HG03457 (cell line): ENCODE results near the gene CNTNAP2.

Source experiments
- ATAC-seq: cut with Tn5 transposase; IDR thresholded peaks from one replicate; pipeline ENCODE4 v1.9.1; 2021; ENCODE audit warnings: moderate number of reproducible peaks; ENCODE audit not compliant: unreplicated experiment

CNTNAP2 gene

DNA sequence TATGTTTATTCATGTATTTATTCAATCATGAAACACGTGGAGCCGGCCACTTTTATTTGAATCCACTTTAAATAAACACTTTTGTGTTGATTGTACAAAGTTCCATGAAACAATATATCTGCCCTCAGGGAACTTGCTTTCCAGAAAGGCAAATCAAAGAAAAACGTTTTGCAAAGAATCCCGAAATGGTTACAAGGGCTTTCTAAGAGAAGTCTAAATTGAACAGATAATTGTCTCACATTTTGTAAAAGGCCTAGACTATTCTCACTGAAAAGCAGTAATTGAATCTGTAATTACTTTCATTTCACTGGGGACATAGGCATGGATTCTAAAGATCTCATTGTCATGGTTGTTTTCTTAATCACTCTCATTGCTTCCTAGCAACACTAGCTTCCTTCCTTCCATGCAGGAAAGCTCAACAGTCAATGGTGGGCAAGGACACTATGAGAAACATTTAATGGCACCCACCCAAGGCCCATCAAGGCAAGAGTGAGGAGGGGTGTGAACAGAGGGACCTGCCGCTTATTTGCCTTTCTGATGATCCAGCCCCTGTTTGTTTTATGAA, 1851.5 kb downstream of the CNTNAP2 start:
- no peak for ATAC-seq

DNA sequence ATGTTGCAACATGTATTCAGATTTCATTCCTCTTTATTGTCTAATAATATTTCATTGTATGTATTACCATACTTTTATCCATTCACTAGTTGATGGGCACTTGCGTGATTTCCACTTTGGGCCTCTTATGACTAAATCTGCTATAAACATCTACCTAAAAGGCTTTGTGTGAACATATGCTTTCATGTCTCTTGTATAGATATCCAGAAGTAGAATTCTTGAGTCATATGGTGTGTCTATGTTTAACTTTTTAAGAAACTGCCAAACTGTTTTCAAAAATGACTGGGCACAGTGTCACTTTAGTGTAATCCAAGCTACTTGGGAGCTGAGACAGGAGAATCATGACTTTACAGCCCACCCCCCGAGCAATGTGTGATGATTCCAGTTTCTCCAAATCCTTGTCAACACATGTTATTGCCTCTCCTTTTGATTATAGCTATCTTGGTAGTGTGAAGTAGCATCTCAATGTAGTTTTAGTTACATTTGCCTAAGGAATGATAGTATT, 1855.1 kb downstream of the CNTNAP2 start:
- ATAC-seq: no peak

DNA sequence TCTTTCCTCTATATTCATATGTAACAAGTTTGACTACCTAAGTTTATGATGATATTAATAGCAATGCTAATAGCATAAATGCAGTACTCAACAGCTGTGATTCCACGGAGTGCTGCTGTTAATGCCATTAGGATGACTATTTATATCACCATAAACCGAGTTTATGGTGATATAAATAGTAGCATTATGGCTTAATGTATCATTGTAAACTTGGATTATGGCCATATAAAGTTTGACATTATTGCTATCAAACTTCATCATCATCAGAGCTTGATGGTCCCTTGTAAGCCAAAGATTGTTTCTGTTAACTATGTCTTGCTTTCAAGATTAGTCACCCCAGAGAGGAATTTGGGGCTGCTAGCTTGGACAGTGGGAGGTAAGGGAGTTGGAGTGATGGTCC, 1861.6 kb downstream of the CNTNAP2 start:
- no peak for ATAC-seq

DNA sequence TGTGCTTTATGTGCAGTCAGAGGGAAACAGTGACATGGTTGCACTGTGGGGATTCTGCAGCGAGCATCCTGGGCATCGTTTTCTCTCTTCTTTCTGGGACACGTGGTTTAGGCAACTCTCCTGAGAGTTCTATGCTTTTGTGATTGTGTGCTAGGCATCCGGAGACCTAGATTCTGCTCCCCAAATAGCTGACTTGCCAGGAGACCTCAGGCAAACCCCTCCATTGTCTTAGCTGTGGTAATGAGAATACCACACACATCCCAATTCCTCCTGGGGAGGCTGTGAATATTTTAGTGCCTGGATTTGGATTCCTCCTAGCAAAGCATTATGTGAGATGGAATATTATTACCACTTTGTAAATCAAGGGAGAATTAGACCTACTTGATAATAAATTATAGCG, 1862.0 kb downstream of the CNTNAP2 start:
- no peak for ATAC-seq

DNA sequence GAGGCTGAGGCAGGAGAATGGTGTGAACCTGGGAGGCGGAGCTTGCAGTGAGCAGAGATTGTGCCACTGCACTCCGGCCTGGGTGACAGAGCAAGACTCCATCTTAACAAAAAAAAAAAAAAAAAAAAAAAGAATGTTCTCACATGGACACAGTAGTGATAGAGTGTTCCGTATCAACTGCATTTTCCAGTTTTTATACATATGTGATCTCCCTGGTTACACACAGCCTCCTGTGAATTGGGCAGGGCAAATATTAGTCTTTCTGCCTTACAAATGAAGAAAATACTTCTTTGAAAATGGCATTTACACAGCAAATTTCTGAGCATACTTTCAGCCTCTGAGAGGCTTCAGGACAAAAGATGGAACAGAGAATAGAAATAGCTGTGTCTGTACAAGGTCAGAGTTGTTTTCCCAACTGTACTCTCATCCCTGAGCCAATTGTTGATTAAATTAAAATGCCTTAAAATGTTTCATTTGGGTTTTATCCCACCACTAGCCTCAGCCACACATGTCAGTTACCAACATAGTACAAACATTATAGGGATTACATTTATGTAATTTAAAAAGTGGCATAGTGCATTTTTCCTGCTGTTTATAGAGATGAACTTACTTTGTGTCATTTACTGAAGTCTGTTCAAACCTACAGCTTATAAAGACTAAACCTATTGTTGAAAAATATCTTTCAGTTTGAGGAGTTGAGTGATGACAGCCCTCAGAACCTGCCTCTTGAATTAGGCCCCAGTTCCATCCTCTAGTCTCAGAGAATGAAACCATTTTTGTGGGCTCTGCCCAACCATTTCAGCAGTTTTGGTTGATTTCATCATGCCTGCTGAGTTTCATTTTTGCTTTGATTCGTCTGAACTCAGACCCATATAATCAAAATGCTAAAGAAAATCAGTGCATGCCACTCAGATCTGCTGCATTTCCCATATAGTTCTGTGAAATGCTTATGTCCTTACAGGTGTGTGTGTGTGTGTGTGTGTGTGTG, 1864.5 kb downstream of the CNTNAP2 start:
- ATAC-seq: peak; percentile 74

DNA sequence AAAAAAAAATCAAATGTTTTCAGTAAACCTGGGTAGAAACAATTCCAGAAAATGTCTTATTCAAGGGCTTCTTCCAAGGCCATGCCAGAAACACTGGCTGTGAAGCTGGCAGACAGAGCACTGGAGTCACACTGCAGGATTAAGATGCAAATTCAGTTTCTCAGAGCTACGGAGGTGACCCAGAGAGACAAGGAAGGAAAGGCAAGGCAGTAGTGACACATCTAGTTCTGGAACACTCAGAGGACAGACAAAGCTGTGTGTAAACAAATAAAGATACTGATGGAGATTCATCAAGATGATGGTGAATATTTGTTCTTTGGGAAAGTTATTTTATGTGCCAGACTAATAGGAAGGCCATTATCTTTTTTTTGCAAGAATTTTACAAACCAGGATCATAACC, 1865.7 kb downstream of the CNTNAP2 start:
- no peak for ATAC-seq

DNA sequence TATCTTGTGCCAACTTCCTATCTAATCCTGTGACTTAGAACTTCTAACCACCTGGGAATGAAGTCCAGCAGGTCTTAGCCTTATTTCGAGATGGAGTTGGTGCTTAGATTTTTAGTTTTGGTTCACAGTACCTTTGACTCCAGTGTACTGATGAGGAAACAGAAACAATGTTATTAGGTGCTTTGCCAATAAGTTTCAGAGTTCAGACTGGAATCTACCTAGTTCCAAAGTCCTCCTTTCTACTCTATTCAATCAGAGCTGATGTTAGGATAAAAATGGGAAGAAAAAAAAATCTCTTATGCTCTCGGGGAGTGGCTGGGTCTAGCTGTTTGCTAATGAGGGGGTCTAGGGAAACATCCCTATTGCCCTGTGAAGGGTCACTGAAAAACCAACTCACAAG, 1867.7 kb downstream of the CNTNAP2 start:
- ATAC-seq: no peak

DNA sequence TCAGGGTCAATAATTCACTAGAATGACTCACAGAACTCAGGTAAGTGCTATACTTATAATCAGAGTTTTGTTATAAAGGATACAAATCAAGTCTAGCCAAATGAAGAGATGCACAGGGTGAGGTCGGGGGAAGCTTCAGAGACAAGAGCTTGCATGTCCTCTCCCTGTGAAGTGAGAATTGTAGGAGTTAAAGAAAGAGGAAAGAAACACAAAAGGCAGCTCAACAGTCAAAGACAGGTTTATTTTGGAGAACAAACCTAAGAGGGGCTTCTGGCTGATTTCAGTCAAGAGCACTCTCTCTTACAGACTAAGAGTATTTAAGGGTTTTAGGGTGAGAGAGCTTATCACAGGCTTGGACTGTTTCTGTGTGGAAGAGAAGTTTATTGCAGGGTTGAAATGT, 1873.5 kb downstream of the CNTNAP2 start:
- ATAC-seq: no peak

DNA sequence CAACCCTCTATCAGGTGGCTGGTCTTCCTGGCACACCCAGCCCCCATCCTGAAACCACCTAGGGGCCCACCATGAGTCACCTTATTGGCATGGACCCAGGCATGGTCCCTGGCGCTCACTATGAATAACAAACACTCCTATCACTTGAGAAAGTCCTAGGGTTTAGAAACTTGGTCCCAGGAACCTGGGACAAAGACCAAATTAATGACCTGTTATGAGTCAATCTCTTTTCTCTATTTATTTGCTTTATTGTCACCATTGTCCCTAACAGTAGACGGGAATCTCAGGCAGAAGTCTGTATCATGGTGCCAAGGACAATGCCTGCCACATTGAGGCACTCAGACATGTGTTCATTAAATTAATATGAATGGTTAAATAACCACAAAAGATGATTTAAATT, 1874.3 kb downstream of the CNTNAP2 start:
- no peak for ATAC-seq

DNA sequence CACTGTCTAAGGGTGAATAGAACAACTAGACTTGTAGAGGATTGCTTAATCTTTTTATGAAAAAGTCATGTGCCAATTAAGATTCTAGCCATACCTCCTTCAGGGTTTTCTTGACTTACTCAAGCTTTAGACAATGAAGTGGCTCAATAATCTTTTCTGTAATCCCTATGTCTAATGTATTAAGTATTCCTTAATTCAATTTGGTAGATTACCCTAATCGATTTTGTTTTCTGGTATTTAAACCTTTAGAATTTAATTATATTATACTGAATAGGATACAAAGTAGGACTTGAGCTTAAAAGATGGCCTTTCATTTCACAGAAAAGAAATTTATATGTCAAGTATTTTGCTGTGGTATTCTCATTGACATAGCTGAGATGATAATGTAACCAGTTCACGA, 1876.1 kb downstream of the CNTNAP2 start:
- ATAC-seq: no peak

DNA sequence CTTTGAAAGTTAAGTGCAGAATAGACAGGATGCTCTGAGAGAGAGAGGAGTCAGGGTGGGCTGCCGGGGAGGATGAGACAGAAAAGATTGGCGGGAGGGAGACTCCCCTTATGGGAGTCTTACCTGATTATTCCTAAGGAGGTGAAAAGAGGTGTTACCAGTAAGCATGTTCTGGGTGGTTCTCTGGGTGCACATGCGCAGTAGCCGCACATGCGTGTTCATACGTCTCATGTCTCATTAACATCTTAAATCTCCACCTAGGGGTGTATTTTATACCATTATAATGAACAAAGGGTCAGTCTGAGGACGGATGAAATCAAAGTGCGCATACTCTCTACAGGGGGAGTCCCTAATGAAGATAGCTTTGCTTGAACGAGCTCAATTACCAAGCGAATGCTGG, 1881.0 kb downstream of the CNTNAP2 start:
- no peak for ATAC-seq

DNA sequence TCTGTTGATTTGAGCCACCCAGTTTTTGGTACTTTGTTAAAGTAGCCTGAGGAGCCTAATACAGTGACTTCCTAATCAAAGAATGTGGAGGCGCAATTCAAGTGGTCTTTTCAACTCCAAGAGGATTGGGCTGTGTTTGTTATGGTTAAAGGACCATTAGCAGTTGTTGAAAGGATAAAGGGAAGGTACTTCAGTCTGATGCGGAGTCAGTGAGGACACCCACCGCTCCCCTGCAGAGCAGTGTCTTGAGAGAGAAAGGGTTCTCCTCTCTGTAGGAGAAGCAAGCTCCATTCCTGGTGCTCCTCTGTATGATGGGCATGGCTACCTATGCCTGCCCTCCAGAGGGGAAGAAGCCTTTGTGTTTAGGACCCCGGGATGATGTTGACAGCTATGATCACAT, 1883.4 kb downstream of the CNTNAP2 start:
- ATAC-seq: no peak

DNA sequence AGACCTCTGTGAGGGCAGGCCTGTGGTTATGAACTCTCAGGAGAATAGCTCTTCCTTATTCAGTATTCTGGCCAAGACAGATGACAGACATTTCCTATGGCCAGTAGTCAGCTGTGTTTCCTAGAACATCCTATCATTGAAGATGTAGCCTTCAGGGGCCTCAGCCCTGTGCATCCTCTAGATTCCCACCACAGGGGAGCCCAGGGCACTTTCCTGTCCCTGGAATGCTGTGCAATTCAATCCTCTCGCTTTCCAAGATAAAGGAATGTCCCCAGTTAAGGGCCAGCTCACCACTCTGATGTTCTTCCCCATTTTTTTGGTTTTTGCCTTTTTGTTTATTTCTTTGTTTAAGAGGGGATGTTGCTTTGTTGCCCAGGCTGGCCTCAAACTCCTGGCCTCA, 1895.2 kb downstream of the CNTNAP2 start:
- no peak for ATAC-seq

DNA sequence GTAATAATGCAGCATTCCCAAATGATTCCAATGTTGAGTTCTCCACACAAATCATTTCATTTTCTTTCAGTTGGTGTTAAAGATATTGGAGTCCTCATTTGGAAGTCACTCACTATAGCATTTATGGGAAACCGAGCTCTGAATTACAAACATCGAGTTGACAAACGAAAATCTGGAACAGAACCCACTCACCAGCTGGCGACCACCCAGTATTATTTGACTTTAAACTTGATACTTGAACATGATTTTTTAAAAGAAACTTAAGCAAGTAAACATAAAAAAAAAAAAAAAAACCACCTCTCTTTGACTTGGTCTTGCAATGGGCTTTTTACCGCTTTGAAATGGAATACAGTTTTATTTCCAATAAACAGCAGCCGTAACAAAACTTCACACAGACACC, 1897.4 kb downstream of the CNTNAP2 start:
- ATAC-seq: no peak

DNA sequence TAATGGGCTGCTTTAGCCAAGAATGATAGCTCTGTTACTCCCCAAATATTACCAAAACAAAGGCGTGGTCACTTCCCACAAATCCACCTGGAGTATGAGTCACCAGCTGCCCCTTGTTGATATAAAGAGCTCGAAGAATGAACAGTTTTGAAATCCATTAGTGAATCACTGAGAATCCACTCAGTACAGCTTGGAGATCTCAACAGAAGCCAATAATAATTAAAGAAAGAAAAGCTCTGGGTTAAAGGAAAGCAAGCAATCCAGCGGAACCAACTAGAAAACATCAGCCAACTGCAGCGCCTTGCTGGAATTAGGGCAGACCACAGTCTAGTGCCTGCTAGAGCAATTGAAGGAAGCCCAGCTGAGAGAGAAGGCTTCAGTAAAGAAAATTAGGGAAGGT, 1897.9 kb downstream of the CNTNAP2 start:
- no peak for ATAC-seq

DNA sequence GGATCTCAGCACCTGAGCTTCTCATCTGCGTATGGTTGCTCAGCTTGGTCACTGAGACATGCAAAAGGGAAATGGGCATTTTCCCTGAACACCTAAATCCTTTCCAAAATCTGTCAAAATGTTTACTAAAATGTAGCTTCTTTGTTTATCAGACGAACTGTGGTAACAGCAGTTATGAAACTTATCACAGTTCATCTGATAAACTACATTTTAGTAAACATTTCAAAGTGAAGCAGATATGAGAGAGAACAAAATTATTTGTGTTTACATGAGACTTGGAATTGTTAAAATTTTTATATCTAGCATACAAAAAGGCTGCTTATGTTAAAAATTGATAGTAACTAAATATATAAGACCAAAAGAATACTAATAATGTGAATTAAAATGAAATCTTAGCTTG, 1900.5 kb downstream of the CNTNAP2 start:
- ATAC-seq: no peak

DNA sequence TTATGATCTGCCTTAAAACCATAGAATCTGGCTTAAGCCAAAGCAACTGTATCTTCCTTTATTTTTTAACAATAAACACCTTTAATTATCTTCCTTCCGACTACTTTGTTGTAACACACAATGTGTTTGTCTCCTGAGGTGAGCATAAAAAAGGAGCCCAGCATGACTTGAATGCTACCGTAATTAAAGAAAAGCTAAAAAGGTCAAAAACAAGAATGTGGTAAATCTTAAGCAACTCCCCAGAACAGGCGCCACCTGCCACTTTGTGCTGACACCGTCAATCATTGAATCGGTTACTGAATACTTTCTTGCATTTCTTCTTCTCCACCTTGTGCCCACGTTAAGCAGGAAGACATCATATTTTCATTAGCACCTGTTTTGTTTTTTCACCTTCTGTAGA, 1904.1 kb downstream of the CNTNAP2 start:
- ATAC-seq: no peak

DNA sequence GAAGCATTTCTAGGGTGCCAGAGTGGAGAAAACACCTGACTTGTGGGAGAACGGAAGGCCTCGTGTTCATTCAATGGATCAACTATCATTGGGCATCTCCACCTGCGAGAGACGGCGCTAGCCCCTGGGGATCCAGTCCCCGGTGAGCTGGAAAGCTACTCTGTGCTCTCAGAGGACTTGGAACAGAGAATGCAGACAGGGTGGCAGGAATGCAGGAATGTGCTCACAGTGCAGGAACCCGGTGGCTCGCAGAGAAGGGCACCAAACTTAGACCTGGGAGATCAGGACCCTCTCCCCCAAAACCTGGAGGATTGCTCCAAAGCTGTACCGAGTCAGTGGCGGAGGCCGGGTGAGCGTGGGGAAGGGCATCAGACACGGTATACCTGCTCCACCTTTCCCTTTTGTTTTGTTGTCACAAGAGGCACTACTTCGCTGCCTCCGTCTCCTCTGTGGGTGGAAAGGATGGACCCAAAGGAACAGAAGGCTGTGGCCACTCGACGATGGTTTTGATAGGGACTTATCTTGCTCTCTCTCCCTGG, 1905.0 kb downstream of the CNTNAP2 start:
- no peak for ATAC-seq

DNA sequence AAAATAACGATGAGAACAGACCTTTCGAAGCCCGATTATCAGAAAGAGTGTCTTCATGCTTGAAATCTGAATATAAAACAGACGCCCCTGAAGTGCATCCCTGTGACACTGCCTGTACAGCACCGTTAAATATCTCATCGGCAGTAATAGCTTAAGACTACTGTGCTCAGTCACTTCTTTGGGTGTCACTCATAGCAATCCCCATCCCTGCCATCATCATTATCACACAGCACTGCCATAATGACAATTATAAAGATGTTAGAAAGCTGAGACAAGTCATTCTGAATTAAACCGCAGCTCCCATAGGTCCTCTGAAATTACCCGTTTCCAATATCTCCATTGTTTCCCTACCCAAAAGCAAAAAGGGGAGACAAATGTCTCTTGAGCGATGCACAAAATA, 1906.2 kb downstream of the CNTNAP2 start:
- ATAC-seq: no peak

DNA sequence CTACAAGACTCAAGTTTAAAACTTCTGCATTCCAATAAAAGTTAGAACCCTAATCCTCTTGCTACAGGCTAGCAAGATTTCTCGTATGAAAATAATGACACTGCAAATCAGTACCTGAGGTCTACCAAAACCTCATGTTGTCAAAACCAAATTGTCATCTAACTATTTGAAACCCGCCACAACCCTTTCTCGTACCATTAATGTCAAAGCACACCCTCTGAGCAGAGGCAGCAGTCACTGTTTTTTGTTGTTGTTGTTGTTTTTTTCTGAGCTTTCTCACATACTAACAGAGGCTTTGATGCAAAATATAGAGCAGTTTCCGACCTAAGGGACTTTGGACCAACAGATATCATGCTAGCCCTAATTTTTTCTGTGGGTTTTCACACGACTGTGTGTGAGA, 1910.1 kb downstream of the CNTNAP2 start:
- no peak for ATAC-seq

DNA sequence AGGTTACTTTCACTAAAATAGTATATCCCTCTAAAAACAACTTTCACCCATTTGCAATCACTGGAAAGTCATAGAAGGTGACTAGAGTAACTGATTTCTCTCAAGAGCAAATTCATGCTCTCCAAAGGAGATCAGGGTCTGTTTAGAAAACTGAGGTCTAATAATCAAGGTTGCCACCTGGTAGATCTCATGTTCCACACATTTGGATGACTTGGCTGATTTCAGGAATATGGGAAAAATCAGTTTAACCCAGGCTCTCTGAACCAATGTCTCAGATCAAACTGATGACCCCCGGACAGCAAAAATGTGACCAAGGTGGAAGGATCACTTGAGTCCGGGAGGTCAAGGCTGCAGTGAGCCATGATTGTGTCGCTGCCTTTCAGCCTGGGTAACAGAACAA, 1911.6 kb downstream of the CNTNAP2 start:
- ATAC-seq: no peak

DNA sequence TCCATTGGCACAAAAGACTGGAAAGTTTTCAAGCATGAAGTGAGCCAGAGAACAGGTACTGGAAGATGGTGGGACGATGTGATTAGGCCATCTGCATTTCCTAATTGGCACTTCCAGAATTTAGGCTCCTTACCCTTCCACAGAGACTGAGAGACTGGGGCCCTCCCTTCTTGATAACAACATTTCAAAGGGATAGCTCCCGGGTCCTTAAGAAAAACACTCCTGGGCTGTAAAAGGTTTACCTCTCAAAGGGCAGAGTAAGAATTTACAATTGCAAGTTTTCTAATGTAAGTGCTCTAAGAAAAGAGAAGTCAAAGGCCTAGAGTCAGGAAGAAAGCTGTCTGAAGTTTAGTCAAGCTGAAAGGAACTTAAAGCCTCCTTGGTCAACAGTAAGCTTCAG, 1914.4 kb downstream of the CNTNAP2 start:
- ATAC-seq: no peak
